NCI-H524 (cell line): Measurements from ENCODE around the gene DDOST.
"Not testable (repeated sequence)": the region's sequence is repeated elsewhere in the genome, so short reads cannot be mapped to it uniquely, and the experiment has no call there.

Source experiments
- DNase-seq, 2 experiments: peaks; one replicate each; lab custom pipeline; 2025; lab: John Stamatoyannopoulos, UW

DDOST gene

GRCh38 chr1:20625176-20626097, 35.7 kb downstream of the DDOST start:
- DNase-seq: no peak

GRCh38 chr1:20624709-20625108, 36.5 kb downstream of the DDOST start:
- DNase-seq: no peak

GRCh38 chr1:20621012-20621411, 40.2 kb downstream of the DDOST start:
- DNase-seq: no peak

- no peak for DNase-seq
Measured at GRCh38 chr1:20619999-20620398, 41.2 kb downstream of the DDOST start.

GRCh38 chr1:20618550-20618949, 42.6 kb downstream of the DDOST start:
- DNase-seq: no peak

GRCh38 chr1:20616847-20617487, 44.2 kb downstream of the DDOST start:
- no peak for DNase-seq

GRCh38 chr1:20615946-20616846, 45.0 kb downstream of the DDOST start:
- DNase-seq: peak; percentile 10 to 31

GRCh38 chr1:20614131-20614579, 47.0 kb downstream of the DDOST start:
- no peak for DNase-seq

GRCh38 chr1:20612221-20612746, 48.9 kb downstream of the DDOST start:
- no peak for DNase-seq

- DNase-seq: no peak
Measured at GRCh38 chr1:20611652-20612051, 49.5 kb downstream of the DDOST start.

GRCh38 chr1:20610970-20611369, 50.2 kb downstream of the DDOST start:
- DNase-seq: no peak

- peak in 1 of 2 experiments; percentile 68 for DNase-seq
Measured at GRCh38 chr1:20609541-20609940, 51.6 kb downstream of the DDOST start.

- not testable (repeated sequence) for DNase-seq
Measured at GRCh38 chr1:20606801-20607570, 54.2 kb downstream of the DDOST start.

GRCh38 chr1:20604678-20605077, 56.5 kb downstream of the DDOST start:
- DNase-seq: no peak

GRCh38 chr1:20603504-20604464, 57.4 kb downstream of the DDOST start:
- DNase-seq: no peak

GRCh38 chr1:20602851-20603450, 58.2 kb downstream of the DDOST start:
- no peak for DNase-seq
